Measurements from ENCODE around the gene UBE2K.
"Not testable (repeated sequence)": the region's sequence is repeated elsewhere in the genome, so short reads cannot be mapped to it uniquely, and the experiment has no call there.

Gene UBE2K

GRCh38 chr4:39770471-39770870 lies 72.5 kb downstream of the UBE2K start:
- DNase-seq = no peak
- intact Hi-C loops (cut with DNase I) = no loop called here

DNA sequence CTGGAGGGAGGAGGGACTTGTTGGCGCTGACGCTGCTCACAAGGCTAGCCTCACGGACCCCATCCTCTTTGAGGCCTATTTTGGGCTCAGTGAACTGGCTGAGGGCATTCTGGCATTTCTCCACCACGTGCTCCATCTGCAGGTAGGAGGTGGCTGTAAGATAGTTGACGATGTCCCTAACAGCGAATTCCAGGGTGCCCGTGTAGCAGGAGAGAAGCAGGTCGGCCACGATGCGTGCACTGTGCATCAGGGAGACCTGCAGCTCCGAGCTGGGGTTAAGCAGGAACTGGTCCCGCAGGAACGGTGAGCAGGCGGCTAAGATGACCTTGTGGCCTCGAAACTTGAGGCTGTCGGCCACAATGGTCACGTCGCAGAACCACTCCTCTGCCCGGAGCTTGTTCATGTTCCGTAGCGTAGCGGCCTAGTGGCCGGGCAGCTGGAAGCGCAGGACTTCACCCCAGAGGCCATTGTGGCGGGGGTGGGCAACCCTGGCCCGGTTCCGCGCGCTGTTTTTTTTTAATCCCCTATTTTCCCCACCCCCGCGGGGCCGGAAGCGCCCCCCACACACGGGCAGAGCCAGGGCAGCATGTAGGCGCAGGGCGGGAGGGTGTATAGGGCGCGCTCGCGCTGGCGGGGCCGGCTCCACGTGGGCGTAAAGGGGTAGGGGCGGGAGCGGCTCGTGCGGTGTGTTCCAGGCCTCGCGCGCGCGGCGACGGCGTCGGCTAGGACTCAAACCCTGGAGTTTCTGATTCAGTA lies 73.2 kb downstream of the UBE2K start:
- DNase-seq = no peak
- intact Hi-C loops (cut with DNase I) = no loop called here

- intact Hi-C loops (cut with DNase I); DNase-seq: not testable (repeated sequence)
These were observed 84.1 kb downstream of the UBE2K start for GRCh38 chr4:39781988-39782387.

GRCh38 chr4:39785083-39785482 lies 87.1 kb downstream of the UBE2K start:
- DNase-seq = no peak
- intact Hi-C loops (cut with DNase I) = no loop called here

GRCh38 chr4:39786838-39787237 lies 88.9 kb downstream of the UBE2K start:
- no peak for DNase-seq
- intact Hi-C loops (cut with DNase I) = no loop called here

DNA sequence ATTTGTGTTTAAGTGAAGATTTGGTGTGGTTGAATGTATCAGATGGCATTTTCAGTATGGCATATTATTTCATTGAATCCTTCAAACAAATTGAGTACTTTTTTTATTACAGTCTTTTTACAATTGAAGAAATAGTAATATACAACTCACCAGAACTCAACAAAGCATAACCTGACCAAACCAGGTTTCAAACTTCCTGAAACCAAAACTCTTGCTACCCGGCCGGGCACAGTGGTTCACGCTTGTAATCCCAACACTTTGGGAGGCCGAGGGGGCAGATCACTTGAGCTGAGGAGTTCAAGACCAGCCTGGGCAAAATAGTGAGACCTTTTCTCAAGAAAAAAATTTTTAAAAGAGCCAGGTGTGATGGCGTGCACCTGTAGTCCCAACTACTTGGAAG lies 94.2 kb downstream of the UBE2K start:
- no peak for DNase-seq
- intact Hi-C loops (cut with DNase I) = no loop called here

DNA sequence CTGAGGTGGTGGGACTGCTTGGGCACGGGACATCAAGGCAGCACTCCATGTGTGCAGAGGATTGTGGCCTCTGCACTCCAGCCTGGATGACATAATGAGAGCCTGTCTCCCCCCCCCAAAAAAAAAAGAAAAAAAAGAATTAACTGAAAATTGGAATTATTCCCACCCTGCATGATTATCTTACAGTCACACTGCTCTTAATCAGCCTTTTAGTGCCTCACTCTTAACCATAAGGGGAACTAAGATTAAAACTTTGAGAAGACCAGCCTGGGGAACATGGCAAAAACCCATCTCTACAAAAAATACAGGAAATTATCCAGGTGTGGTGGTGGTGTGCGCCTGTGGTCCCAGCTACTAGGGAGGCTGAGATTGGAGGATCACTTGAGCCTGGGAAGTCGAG lies 94.6 kb downstream of the UBE2K start:
- intact Hi-C loops (cut with DNase I) = no loop called here
- DNase-seq = no peak

DNA sequence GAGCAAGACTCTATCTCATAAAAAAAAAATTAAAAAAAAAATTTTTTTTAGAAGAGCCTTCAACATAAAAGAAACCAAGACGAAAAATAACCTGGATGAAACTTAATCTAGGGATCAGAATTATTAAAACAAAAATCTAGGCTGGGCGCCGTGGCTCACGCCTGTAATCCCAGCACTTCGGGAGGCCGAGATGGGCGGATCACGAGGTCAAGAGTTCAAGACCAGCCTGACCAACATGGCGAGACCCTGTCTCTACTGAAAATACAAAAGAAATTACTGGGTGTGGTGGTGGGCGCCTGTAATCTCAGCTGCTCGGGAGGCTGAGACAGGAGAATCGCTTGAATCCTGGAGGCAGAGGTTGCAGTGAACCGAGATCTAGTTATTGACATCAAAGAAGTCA lies 95.0 kb downstream of the UBE2K start:
- DNase-seq; intact Hi-C loops (cut with DNase I): not testable (repeated sequence)

DNA sequence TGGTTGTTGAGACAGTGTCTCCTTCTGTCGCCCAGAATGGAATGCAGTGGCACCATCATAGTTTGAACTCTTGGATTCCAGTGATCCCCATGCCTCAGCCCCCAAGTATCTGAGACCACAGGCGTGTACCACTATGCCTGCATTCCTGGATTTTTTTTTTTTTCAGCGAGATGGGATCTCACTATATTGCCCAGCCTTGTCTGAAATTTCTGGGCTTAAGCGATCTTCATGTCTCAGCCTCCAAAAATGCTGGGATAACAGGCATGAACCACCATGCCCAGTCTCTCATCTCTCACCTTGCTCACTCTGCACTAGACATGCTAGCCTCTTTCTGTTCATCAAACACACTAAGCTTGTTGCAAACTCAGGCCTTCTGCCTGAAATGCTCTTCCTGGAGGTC lies 104.1 kb downstream of the UBE2K start:
- intact Hi-C loops (cut with DNase I) = no loop called here
- DNase-seq = no peak

- DNase-seq = no peak
- intact Hi-C loops (cut with DNase I) = no loop called here
These were observed 110.4 kb downstream of the UBE2K start for GRCh38 chr4:39808231-39808749.

GRCh38 chr4:39812500-39812899 lies 114.6 kb downstream of the UBE2K start:
- no peak for DNase-seq
- intact Hi-C loops (cut with DNase I) = no loop called here

- DNase-seq; intact Hi-C loops (cut with DNase I): not testable (repeated sequence)
These were observed 115.1 kb downstream of the UBE2K start for GRCh38 chr4:39813033-39813432.

- intact Hi-C loops (cut with DNase I); DNase-seq: not testable (repeated sequence)
These were observed 115.8 kb downstream of the UBE2K start for GRCh38 chr4:39813761-39814160.

- intact Hi-C loops (cut with DNase I) = no loop called here
- DNase-seq = no peak
These were observed 116.7 kb downstream of the UBE2K start for GRCh38 chr4:39814403-39815185.

DNA sequence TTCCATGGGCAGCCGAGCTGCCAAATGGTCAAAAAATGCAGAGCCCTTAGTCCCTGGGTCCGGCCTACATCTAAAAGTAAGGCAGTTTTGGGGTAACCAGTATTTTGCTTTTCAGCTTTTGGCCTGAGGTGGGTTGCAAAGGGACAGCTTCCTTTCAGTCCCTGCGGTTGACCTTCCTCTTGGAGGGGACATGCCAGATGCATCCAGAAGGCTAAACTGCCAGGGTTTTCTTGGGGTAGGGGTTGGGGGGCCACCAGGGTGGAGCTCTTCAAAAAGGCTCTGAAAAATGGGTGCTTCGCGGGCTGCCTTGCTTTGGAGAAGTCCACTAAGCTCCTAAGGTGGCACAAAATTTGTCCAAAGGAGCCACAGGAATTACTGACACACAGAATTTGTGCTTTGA lies 120.7 kb downstream of the UBE2K start:
- DNase-seq = no peak
- intact Hi-C loops (cut with DNase I) = no loop called here

- intact Hi-C loops (cut with DNase I) = no loop called here
- DNase-seq = no peak
These were observed 122.2 kb downstream of the UBE2K start for GRCh38 chr4:39820186-39820585.

- DNase-seq = no peak
- intact Hi-C loops (cut with DNase I) = no loop called here
These were observed 124.0 kb downstream of the UBE2K start for GRCh38 chr4:39821951-39822350.

DNA sequence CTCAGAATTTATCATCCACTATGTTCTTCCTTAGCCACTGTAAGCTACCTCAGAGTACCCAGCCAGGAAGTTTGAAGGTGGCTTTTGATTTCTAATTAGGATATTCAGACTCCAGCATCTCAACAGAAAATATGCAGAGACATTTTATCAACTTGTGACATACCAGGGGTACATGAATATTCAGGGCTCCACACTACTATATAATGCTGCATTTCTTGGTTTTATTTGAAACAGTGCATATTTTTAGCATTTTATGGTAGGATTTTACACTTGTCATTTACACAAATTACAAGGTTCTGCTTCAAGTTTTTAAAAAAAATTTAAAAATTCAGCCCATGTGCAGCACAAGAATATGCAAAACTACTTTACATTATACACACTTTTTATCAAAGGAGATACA lies 124.7 kb downstream of the UBE2K start:
- DNase-seq = no peak
- intact Hi-C loops (cut with DNase I) = no loop called here

- no peak for DNase-seq
- intact Hi-C loops (cut with DNase I) = no loop called here
These were observed 125.3 kb downstream of the UBE2K start for GRCh38 chr4:39823191-39823590.

GRCh38 chr4:39825090-39825489 lies 127.2 kb downstream of the UBE2K start:
- intact Hi-C loops (cut with DNase I) = no loop called here
- DNase-seq = no peak

Data from head of caudate nucleus (tissue), 42 donors.